K562 (cell line): Measurements from ENCODE around the gene KCNAB2. TPM values are rescaled to one million over a fixed set of nuclear protein-coding genes. Genes with fewer than 3 reads are reported as not detected.

Source experiments
- ATAC-seq: fragments of 200-7000 bp; cut with Tn5 transposase; 3 replicates; pipeline ENCODE4 v1.9.1; 2020; ENCODE audit warnings: moderate library complexity
- BruUV-seq: library from RNA; stranded (reverse); fragments of 400-500 nt; replicated peaks from 2 replicates; lab custom pipeline; 2021; lab: Mats Ljungman, UMichigan
- CTCF ChIA-PET: fragments of 300-600 bp; formaldehyde crosslinking; extraction: SDS; loops from one replicate; lab custom pipeline; 2021; ENCODE audit warnings: low intra/inter-chr PET ratio; lab: Yijun Ruan, JAX
- POLR2A ChIA-PET: fragments of 300-600, 350-650 bp; sonication (Branson Sonifier 250); formaldehyde crosslinking; extraction: SDS; loops from one replicate; lab custom pipeline; 2021; ENCODE audit warnings: antibody characterized with exemption, inconsistent platforms; lab: Yijun Ruan, JAX
- DNase-seq, 4 experiments: peaks; one replicate each; pipeline versions ENCODE4 v3.0.0 to v3.0.0-alpha.2; 2011 to 2018; ENCODE audit warnings: low spot score in 3 of 4, mixed read lengths in 3 of 4; ENCODE audit errors: extremely low read depth in 1 of 4
- FAIRE-seq: peaks from 2 replicates; lab custom pipeline; 2011; peaks lifted over from hg19 to GRCh38; lab: Jason Lieb, UNC
- H2AFZ ChIP-seq: 2 replicates; pipeline ENCODE4 v1.6.0; 2011; ENCODE audit warnings: low read depth, low read length, control low read depth, inconsistent platforms
- H3K27ac ChIP-seq: fragments of 200-600 bp; 3 replicates; pipeline ENCODE4 v1.8.0; 2011; ENCODE audit warnings: low read depth, mild to moderate bottlenecking, control low read depth, inconsistent platforms, low read length, moderate library complexity, mixed read lengths; ENCODE audit errors: extremely low read depth
- H3K27me3 ChIP-seq, 2 experiments: fragments of 300-600 bp in 1 of 2; 2 replicates in 1 of 2; 3 replicates in 1 of 2; pipeline versions ENCODE4 v1.6.0 to v1.8.0; 2011; ENCODE audit warnings: inconsistent platforms in 2 of 2, low read length in 2 of 2, mild to moderate bottlenecking in 1 of 2, mixed read lengths in 1 of 2, moderate library complexity in 1 of 2; ENCODE audit not compliant: control insufficient read depth in 2 of 2, insufficient read depth in 2 of 2
- H3K36me3 ChIP-seq: fragments of 300-600 bp; 3 replicates; pipeline ENCODE4 v1.8.0; 2011; ENCODE audit warnings: mild to moderate bottlenecking, low read length, inconsistent platforms; ENCODE audit not compliant: control insufficient read depth, insufficient read depth
- H3K4me1 ChIP-seq, 2 experiments: fragments of 200-600 bp in 1 of 2; replicated peaks in 1 of 2; 2 replicates in 1 of 2; 3 replicates in 1 of 2; pipeline versions ENCODE4 v1.5.1 to v1.8.0; 2011; ENCODE audit warnings: inconsistent platforms in 2 of 2, low read length in 2 of 2, mild to moderate bottlenecking in 1 of 2, mixed read lengths in 1 of 2, moderate library complexity in 1 of 2; ENCODE audit not compliant: control insufficient read depth in 2 of 2, insufficient read depth in 2 of 2
- H3K4me2 ChIP-seq: 2 replicates; pipeline ENCODE4 v1.6.1; 2011; ENCODE audit warnings: low read length, control low read depth, inconsistent platforms, mixed read lengths; ENCODE audit not compliant: insufficient read depth
- H3K4me3 ChIP-seq: fragments of 200-600 bp; sonication (generic), shearing (Covaris generic); 2 replicates; pipeline ENCODE4 v1.5.1; 2016; ENCODE audit warnings: control low read depth, inconsistent platforms
- H3K79me2 ChIP-seq: fragments of 200-600 bp; 3 replicates; pipeline ENCODE4 v1.8.0; 2011; ENCODE audit warnings: low read length, inconsistent platforms; ENCODE audit not compliant: control insufficient read depth, insufficient read depth
- H3K9ac ChIP-seq, 2 experiments: 2 replicates each; pipeline versions ENCODE4 v1.6.0 to v1.6.1; 2011; ENCODE audit warnings: low read depth in 2 of 2, low read length in 2 of 2, control low read depth in 1 of 2, inconsistent platforms in 1 of 2, mild to moderate bottlenecking in 1 of 2, mixed read lengths in 1 of 2; ENCODE audit not compliant: insufficient read depth in 1 of 2
- H3K9me1 ChIP-seq: one replicate; pipeline ENCODE4 v1.6.0; 2011; ENCODE audit warnings: inconsistent platforms, mild to moderate bottlenecking, low read length, moderate library complexity; ENCODE audit not compliant: control insufficient read depth, insufficient read depth
- H3K9me3 ChIP-seq: replicated peaks from 2 replicates; pipeline ENCODE4 v1.5.1; 2011; ENCODE audit warnings: low read depth, low read length, inconsistent platforms; ENCODE audit not compliant: control insufficient read depth, insufficient read depth
- H4K20me1 ChIP-seq: replicated peaks from 2 replicates; pipeline ENCODE4 v1.6.1; 2011; ENCODE audit warnings: low read length, inconsistent platforms, mixed read lengths; ENCODE audit not compliant: control insufficient read depth, insufficient read depth
- CXXC5 ChIP-seq: fragments of 250-450 bp; sonication (Bioruptor Pico); IDR thresholded peaks from 2 replicates; pipeline ENCODE4 v1.8.0; 2022; ENCODE audit warnings: inconsistent platforms, mild to moderate bottlenecking, moderate library complexity
- ETV5 ChIP-seq: sonication (generic); formaldehyde crosslinking; IDR thresholded peaks from 2 replicates; pipeline ENCODE4 v1.4.0; 2020; ENCODE audit warnings: low read depth, mild to moderate bottlenecking, missing genetic modification reagents
- HMBOX1 ChIP-seq: sonication (generic); IDR thresholded peaks from 2 replicates; pipeline ENCODE4 v1.6.1; 2016
- HMG20A ChIP-seq: fragments of 450-650 bp; formaldehyde crosslinking; conservative IDR thresholded peaks from 2 replicates; pipeline ENCODE4 v1.4.0; 2020; ENCODE audit warnings: mild to moderate bottlenecking, mixed read lengths
- HOMEZ ChIP-seq: fragments of 250-450 bp; sonication (Bioruptor Pico); IDR thresholded peaks from 2 replicates; pipeline ENCODE4 v1.4.0; 2020; ENCODE audit warnings: mild to moderate bottlenecking, moderate library complexity
- PHB2 ChIP-seq: fragments of 450-650 bp; IDR thresholded peaks from 2 replicates; pipeline ENCODE4 v1.6.1; 2017; ENCODE audit warnings: low read depth
- RBFOX2 ChIP-seq: fragments of 200-400 bp; formaldehyde crosslinking; IDR thresholded peaks from 2 replicates; pipeline ENCODE4 v1.6.1; 2017; ENCODE audit warnings: low read depth, mild to moderate bottlenecking, low read length, moderate library complexity
- RFX1 ChIP-seq: fragments of 450-650 bp; IDR thresholded peaks from 2 replicates; pipeline ENCODE4 v1.6.1; 2016; ENCODE audit warnings: mild to moderate bottlenecking, moderate library complexity
- RUNX1 ChIP-seq: sonication (generic); IDR thresholded peaks from 2 replicates; pipeline ENCODE4 v1.6.1; 2016; ENCODE audit warnings: antibody characterized with exemption, low read depth
- TCF7L2 ChIP-seq: fragments of 150-350 bp; IDR thresholded peaks from 2 replicates; pipeline ENCODE4 v1.6.1; 2016; ENCODE audit warnings: low read depth, mild to moderate bottlenecking, low read length, moderate library complexity
- TEAD1 ChIP-seq, 2 experiments: fragments of 450-650 bp in 1 of 2; sonication (generic) in 1 of 2; formaldehyde crosslinking; IDR thresholded peaks; 2 replicates each; pipeline versions ENCODE4 v1.4.0 to v1.8.0; 2020 to 2022; ENCODE audit warnings: mild to moderate bottlenecking in 2 of 2, missing genetic modification reagents in 1 of 2
- ZNF384 ChIP-seq: IDR thresholded peaks from 2 replicates; pipeline ENCODE4 v1.6.1; 2012; ENCODE audit warnings: low read depth, low read length, improper control_type of control experiment
- WGBS: fragments of 100-300 bp; shearing (Covaris generic); methylation state at CpG from one replicate; pipeline ENCODE4 v1.1.6; 2016; ENCODE audit warnings: low coverage, mixed read lengths; ENCODE audit not compliant: insufficient coverage; ENCODE audit errors: missing lambda C conversion rate; 5-methylcytosine and 5-hydroxymethylcytosine counted together
- in situ Hi-C: fragments of 300-500 bp; cut with MboI; formaldehyde crosslinking; loops from 4 replicates; pipeline ENCODE4 v1.15.0; 2018; ENCODE audit warnings: inconsistent platforms, mixed read lengths
- intact Hi-C: fragments of 100-400 bp; cut with micrococcal nuclease; formaldehyde crosslinking; loops from 2 replicates; pipeline ENCODE4 v1.14.2; 2022
- polyA plus RNA-seq, 8 experiments: library from polyadenylated mRNA; depleted of rRNA in 4 of 8; stranded (reverse) in 5 of 8; unstranded in 3 of 8; fragments of >200 nt; fragmentation: Nextera tagmentation in 2 of 8; fragmentation: Illumina TruSeq in 1 of 8; extraction: Ambion mirVana in 2 of 8; extraction: Trizol in 1 of 8; gene quantifications; 2 replicates each; pipeline versions ENCODE4 v1.2.1 to v1.2.3, GENCODE V29; 2011 to 2014; ENCODE audit warnings: inconsistent platforms in 1 of 8, missing spikeins in 1 of 8
- total RNA-seq, 7 experiments: library from RNA; depleted of rRNA in 6 of 7; stranded (reverse); fragments of >200 nt in 6 of 7; fragmentation: Illumina TruSeq in 2 of 7; extraction: Trizol in 2 of 7; gene quantifications; 2 replicates each; pipeline versions ENCODE4 v1.2.1 to v1.2.3, GENCODE V29; 2011 to 2021; ENCODE audit warnings: low replicate concordance in 1 of 7

The KCNAB2 gene
- total and polyA plus RNA-seq, 9 of the 15 experiments (the other 6 are each of a cell fraction or from before 2014, with no cell fraction given) = 1.8 to 15.8 (median 7.1) TPM

GRCh38 chr1:5998051-5998905, 47.4 kb upstream of the KCNAB2 start:
- Histone ChIP-seq H3K4me2 (no peak overlapping the region), H3K4me1 (peaks cover 13 to 64% of the 10 kb centered on the region in 2 experiments; a peak in 4 of 5 replicates), H3K9me3 (no peaks in the 10 kb centered on the region), H3K27me3 (no peaks in the 10 kb centered on the region), H3K79me2 (peaks cover 25% of the 10 kb centered on the region), H3K36me3 (peaks cover 19% of the 10 kb centered on the region; the same call in 2 of the 3 replicates), H3K27ac (no peak overlapping the region), H3K9ac (no peak overlapping the region), H3K4me3 (no peak overlapping the region), H3K9me1 (peaks cover 13% of the 10 kb centered on the region), H2AFZ (no peak overlapping the region), H4K20me1 (peaks cover 30% of the 10 kb centered on the region)
- 86% methylated on average over 11 of the region's 12 CpGs for WGBS
- intact Hi-C loops = no loop called here
- ATAC-seq (no peak), DNase-seq (no peak), FAIRE-seq (no peak)
- TF ChIP-seq RBFOX2 = peak; percentile 2; the same call in 1 of the 2 replicates
- no peak for TF ChIP-seq PHB2
- CTCF ChIA-PET = no interaction called here
- no TSS peak for BruUV-seq
- in situ Hi-C loops = no loop called here
- POLR2A ChIA-PET = interaction anchor here (0.7 to 1.3 kb wide), 3 partner anchors 11 to 117 kb away, joined by 3 to 5 read pairs (median 3); no protein-coding TSS in a partner anchor

- Histone ChIP-seq H3K4me3 (no peak overlapping the region), H3K9me3 (no peaks in the 10 kb centered on the region), H3K36me3 (peaks cover 19% of the 10 kb centered on the region; the same call in 2 of the 3 replicates), H3K27me3 (no peaks in the 10 kb centered on the region), H4K20me1 (peaks cover 30% of the 10 kb centered on the region), H3K27ac (no peak overlapping the region), H3K9ac (peak overlapping the region in 1 of 2 experiments; percentile 35; a peak in 1 of 4 replicates), H3K9me1 (peaks cover 13% of the 10 kb centered on the region), H2AFZ (no peak overlapping the region), H3K4me2 (no peak overlapping the region), H3K4me1 (peaks cover 10 to 60% of the 10 kb centered on the region in 2 experiments; a peak in 4 of 5 replicates), H3K79me2 (peaks cover 19% of the 10 kb centered on the region)
- FAIRE-seq (no peak), DNase-seq (no peak), ATAC-seq (no peak)
- no TSS peak for BruUV-seq
- ChIA-PET CTCF (no interaction called here), POLR2A (interaction anchor here (0.6 kb wide), 1 partner anchor 80 kb away, joined by 5 read pairs; no protein-coding TSS in a partner anchor)
- intact Hi-C loops = no loop called here
- 90% methylated on average over 19 of the region's 19 CpGs for WGBS
- in situ Hi-C loops = no loop called here
- no peak for TF ChIP-seq ZNF384
- TF ChIP-seq TEAD1 (CRISPR knock-in tag; IDR thresholded peaks at IDR 0.05) = no peak
- TF ChIP-seq RBFOX2 = no peak
- TF ChIP-seq HMG20A (CRISPR knock-in tag) = no peak
- TF ChIP-seq HMBOX1 = no peak
- TF ChIP-seq TCF7L2 = no peak
- no peak for TF ChIP-seq RFX1
- no peak for TF ChIP-seq ETV5 (CRISPR knock-in tag)
- TF ChIP-seq CXXC5 (CRISPR knock-in tag) = no peak
- TF ChIP-seq RUNX1 = no peak
- TF ChIP-seq HOMEZ (CRISPR knock-in tag) = no peak
Measured at GRCh38 chr1:5998906-5999301, 46.8 kb upstream of the KCNAB2 start.
